GM12874 (cell line): ENCODE results near the gene FADS1.

Experiments
- CTCF ChIP-seq: IDR thresholded peaks from 2 replicates; pipeline ENCODE4 v1.5.1; 2011; ENCODE audit warnings: low read depth, mild to moderate bottlenecking, control low read depth, low read length, moderate library complexity; ENCODE audit not compliant: insufficient read depth

The FADS1 gene

GRCh38 chr11:61771195-61771894, 45.5 kb downstream of the FADS1 start:
- no peak for TF ChIP-seq CTCF

- TF ChIP-seq CTCF, result no peak
These were observed 46.7 kb downstream of the FADS1 start for GRCh38 chr11:61769946-61770683.

GRCh38 chr11:61769169-61769920, 47.5 kb downstream of the FADS1 start:
- TF ChIP-seq CTCF, result peak; percentile 24; the same call in 1 of the 2 replicates

GRCh38 chr11:61768376-61769076, 48.3 kb downstream of the FADS1 start:
- TF ChIP-seq CTCF, result no peak

- no peak for TF ChIP-seq CTCF
These were observed 50.4 kb downstream of the FADS1 start for GRCh38 chr11:61766353-61766841.

- no peak for TF ChIP-seq CTCF
These were observed 51.1 kb downstream of the FADS1 start for GRCh38 chr11:61765550-61766253.
